ENCODE data around the gene MESD.
"Not testable (repeated sequence)": the region's sequence is repeated elsewhere in the genome, so short reads cannot be mapped to it uniquely, and the experiment has no call there.

Gene MESD

DNA sequence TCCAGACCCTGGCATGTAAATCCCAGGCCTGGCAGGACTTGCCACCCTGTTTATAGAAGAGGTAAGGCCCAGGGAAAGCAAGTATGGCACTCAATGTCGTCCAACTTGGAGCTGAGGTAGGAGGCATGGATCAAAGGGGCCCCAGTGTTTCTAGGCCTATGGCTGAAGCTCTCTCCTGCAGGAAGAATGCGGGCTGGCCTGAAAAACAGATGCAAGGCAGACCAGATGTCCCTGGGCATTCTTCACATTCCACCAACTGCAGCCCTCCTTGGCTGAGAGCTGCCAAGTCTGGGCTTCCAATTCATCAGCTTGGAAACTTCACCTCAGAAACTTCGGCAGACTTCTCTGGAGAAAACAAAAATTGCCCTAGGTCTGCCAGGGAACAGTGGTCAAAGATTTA, 22.2 kb downstream of the MESD start:
- TF ChIP-seq, protein P1, sequence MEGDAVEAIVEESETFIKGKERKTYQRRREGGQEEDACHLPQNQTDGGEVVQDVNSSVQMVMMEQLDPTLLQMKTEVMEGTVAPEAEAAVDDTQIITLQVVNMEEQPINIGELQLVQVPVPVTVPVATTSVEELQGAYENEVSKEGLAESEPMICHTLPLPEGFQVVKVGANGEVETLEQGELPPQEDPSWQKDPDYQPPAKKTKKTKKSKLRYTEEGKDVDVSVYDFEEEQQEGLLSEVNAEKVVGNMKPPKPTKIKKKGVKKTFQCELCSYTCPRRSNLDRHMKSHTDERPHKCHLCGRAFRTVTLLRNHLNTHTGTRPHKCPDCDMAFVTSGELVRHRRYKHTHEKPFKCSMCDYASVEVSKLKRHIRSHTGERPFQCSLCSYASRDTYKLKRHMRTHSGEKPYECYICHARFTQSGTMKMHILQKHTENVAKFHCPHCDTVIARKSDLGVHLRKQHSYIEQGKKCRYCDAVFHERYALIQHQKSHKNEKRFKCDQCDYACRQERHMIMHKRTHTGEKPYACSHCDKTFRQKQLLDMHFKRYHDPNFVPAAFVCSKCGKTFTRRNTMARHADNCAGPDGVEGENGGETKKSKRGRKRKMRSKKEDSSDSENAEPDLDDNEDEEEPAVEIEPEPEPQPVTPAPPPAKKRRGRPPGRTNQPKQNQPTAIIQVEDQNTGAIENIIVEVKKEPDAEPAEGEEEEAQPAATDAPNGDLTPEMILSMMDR (IDR thresholded peaks at IDR 0.05; ENCODE audit: control insufficient read depth, extremely low read depth, insufficient read depth): no peak
- H3K4me3 ChIP-seq (ENCODE audit: low read depth, low read length): no peak overlapping the region
- no peak for DNase-seq (ENCODE audit: low read depth)

- no peak for DNase-seq (ENCODE audit: low read depth)
- H3K4me3 ChIP-seq (ENCODE audit: low read depth, low read length): no peak overlapping the region
- TF ChIP-seq, protein P1 (IDR thresholded peaks at IDR 0.05; ENCODE audit: control insufficient read depth, extremely low read depth, insufficient read depth): no peak
These were observed 23.0 kb downstream of the MESD start for GRCh38 chr15:80966431-80967197.

DNA sequence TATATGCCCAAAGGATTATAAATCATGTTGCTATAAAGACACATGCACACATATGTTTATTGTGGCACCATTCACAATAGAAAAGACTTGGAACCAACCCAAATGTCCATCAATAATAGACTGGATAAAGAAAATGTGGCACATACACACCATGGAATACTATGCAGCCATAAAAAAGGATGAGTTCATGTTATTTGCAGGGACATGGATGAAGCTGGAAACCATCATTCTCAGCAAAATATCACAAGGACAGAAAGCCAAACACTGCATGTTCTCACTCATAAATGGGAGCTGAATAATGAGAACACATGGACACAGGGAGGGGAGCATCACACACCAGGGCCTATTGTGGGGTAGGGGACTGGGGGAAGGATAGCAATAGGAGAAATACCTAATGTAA, 24.2 kb downstream of the MESD start:
- H3K4me3 ChIP-seq (ENCODE audit: low read depth, low read length); DNase-seq (ENCODE audit: low read depth): not testable (repeated sequence)

- TF ChIP-seq, protein P1 (IDR thresholded peaks at IDR 0.05; ENCODE audit: control insufficient read depth, extremely low read depth, insufficient read depth): no peak
- DNase-seq (ENCODE audit: low read depth): no peak
These were observed 30.7 kb downstream of the MESD start for GRCh38 chr15:80958818-80959495.

DNA sequence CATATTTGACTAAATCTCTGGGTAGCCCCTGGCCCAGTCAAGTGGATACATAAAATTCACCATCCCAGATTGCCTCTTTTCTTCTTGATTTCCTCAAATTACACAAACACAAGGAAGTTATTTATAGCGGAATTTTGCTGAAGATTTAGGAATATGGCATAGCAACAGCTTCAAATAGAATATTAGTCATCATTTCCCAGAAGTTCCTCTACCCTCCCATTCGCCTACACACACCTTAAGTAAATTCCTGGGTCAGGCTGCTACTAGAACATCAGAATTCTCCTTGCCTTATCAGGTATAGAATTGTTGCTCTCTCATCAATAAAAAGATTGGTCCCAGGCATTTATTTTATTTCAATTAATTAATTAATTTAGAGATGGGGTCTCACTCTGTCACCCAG, 31.6 kb downstream of the MESD start:
- H3K4me3 ChIP-seq (ENCODE audit: low read depth, low read length): no peak overlapping the region
- DNase-seq (ENCODE audit: low read depth): no peak
- TF ChIP-seq, protein P1 (IDR thresholded peaks at IDR 0.05; ENCODE audit: control insufficient read depth, extremely low read depth, insufficient read depth): no peak

More at GRCh38 chr15:80958818-80959495, 30.7 kb downstream of the MESD start:
- H3K4me3 ChIP-seq (ENCODE audit: low read depth, low read length): no peak overlapping the region

GRCh38 chr15:80957556-80957955, 32.1 kb downstream of the MESD start:
- H3K4me3 ChIP-seq (ENCODE audit: low read depth, low read length): no peak overlapping the region
- DNase-seq (ENCODE audit: low read depth): no peak
- TF ChIP-seq, protein P1 (IDR thresholded peaks at IDR 0.05; ENCODE audit: control insufficient read depth, extremely low read depth, insufficient read depth): no peak

- DNase-seq (ENCODE audit: low read depth); H3K4me3 ChIP-seq (ENCODE audit: low read depth, low read length): not testable (repeated sequence)
These were observed 33.8 kb downstream of the MESD start for GRCh38 chr15:80955571-80956452.
